ENCODE results near the gene ZNF394.
"Not testable (repeated sequence)": the region's sequence is repeated elsewhere in the genome, so short reads cannot be mapped to it uniquely, and the experiment has no call there.

ZNF394 gene

DNA sequence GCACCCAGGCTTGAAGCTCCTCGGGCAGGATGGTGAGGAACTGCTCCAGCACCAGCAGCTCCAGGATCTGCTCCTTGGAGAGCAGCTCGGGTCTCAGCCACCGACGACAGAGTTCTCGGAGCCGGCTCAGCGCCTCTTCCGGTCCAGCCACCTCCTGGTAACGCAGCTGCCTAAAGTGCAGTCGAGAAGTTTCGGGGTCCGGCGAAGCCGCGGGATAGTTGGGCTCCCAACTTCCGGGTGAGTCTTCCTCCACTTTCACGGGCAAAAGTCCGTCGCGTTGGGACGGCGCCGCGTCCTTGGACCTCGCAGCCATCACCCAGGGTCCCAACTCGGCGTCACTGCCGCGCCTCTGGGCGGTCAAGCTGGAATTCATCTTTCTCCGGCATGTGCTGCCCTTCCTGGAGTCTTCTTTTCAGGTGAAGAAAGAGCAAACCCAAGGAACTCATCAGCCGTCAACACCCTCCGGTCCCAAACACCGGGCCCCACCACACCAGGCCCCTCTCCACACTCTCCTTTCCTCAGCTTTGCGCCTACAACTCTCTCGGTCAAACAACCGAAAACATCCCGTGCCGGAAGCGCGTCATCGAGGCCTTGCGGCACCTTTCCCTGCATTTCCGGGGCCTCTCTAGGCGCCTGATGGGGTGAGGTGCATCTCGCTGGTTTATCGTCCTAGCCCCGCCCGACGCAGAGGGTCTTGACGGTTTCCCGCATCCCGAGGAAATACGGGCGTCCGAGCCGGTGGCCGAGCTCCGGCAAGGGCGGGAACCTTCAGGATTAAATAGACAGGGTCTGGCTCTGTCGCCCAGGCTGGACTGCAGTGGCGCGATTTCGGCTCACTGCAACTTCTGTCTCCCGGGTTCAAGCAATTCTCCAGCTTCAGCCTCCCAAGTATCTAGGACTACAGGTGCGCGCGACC lies at the start of gene ZNF394:
Gene ZNF394, minus strand, starts transcription at position 561 of the 916 bp plus-strand sequence. Its CDS starts 188 bp downstream, at position 373.
- peaks cover 33 to 34% of the 10 kb centered on the region in 2 experiments for H3K4me1 ChIP-seq (ENCODE audit: control insufficient read depth in 1 of 2, insufficient read depth in 1 of 2, low read depth in 1 of 2, low read length in 1 of 2)
- H3K27me3 ChIP-seq, result no peaks in the 10 kb centered on the region
- no peaks in the 10 kb centered on the region for H3K9me3 ChIP-seq
- TF ChIP-seq, protein P1, sequence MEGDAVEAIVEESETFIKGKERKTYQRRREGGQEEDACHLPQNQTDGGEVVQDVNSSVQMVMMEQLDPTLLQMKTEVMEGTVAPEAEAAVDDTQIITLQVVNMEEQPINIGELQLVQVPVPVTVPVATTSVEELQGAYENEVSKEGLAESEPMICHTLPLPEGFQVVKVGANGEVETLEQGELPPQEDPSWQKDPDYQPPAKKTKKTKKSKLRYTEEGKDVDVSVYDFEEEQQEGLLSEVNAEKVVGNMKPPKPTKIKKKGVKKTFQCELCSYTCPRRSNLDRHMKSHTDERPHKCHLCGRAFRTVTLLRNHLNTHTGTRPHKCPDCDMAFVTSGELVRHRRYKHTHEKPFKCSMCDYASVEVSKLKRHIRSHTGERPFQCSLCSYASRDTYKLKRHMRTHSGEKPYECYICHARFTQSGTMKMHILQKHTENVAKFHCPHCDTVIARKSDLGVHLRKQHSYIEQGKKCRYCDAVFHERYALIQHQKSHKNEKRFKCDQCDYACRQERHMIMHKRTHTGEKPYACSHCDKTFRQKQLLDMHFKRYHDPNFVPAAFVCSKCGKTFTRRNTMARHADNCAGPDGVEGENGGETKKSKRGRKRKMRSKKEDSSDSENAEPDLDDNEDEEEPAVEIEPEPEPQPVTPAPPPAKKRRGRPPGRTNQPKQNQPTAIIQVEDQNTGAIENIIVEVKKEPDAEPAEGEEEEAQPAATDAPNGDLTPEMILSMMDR (IDR thresholded peaks at IDR 0.05), result peak; percentile 34
- H3K36me3 ChIP-seq, result peaks cover 37% of the 10 kb centered on the region
- peak within 1 kb of the TSS; percentile 92 for H3K27ac ChIP-seq
- peak within 1 kb of the TSS; percentile 76 to 95 for H3K4me3 ChIP-seq (ENCODE audit: low read depth in 1 of 2, low read length in 1 of 2)

DNA sequence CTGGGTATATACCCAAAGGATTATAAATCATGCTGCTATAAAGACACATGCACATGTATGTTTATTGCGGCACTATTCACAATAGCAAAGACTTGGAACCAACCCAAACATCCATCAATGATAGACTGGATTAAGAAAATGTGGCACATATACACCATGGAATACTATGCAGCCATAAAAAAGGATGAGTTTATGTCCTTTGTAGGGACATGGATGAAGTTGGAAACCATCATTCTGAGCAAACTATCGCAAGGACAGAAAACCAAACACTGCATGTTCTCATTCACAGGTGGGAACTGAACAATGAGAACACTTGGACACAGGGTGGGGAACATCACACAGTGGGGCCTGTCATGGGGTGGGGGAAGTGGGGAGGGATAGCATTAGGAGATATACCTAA lies 49.5 kb upstream of the ZNF394 start:
- peaks cover 15% of the 10 kb centered on the region for H3K36me3 ChIP-seq
- H3K27ac ChIP-seq; H3K4me3 ChIP-seq (ENCODE audit: low read depth in 1 of 2, low read length in 1 of 2); H3K9me3 ChIP-seq; H3K27me3 ChIP-seq: not testable (repeated sequence)
- H3K4me1 ChIP-seq (ENCODE audit: control insufficient read depth in 1 of 2, insufficient read depth in 1 of 2, low read depth in 1 of 2, low read length in 1 of 2), result peaks cover 11 to 12% of the 10 kb centered on the region in 2 experiments

DNA sequence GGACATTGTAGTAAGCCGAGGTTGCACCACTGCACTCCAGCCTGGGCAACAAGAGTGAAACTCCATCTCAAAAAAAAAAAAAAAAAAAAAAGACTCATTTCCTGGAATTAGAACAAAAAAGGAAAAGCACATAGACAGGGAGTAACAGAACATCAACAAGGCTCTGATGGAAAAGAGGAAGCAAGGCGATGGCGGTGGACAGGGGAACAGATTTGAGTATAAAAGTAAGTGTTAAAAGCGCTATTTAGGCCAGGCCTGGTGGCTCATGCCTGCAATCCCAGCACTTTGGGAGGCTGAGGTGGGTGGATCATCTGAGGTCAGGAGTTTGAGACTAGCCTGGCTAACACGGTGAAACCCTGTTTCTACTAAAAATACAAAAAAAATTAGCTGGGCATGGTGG lies 45.2 kb upstream of the ZNF394 start:
- H3K27ac ChIP-seq; H3K4me3 ChIP-seq (ENCODE audit: low read depth in 1 of 2, low read length in 1 of 2); H3K27me3 ChIP-seq; H3K4me1 ChIP-seq (ENCODE audit: control insufficient read depth in 1 of 2, insufficient read depth in 1 of 2, low read depth in 1 of 2, low read length in 1 of 2); H3K9me3 ChIP-seq: not testable (repeated sequence)
- H3K36me3 ChIP-seq, result peaks cover 11% of the 10 kb centered on the region

DNA sequence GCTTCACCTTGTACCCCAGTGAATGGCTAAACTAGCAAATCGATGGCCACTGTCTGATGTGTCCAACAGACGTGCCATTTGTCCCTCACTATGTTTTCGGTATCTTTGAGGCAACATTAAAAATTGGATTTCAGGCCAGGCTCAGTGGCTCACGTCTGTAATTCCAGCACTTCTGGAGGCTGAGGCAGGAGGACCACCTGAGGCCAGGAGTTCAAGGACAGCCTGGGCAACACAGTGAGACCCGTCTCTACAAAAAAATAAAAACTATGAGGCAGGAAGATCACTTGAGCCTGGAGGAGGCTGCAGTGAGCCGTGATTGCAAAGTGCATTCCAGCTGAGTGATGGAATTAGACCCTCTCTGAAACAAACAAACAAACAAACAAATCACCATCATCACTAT lies 43.8 kb upstream of the ZNF394 start:
- no peaks in the 10 kb centered on the region for H3K27me3 ChIP-seq
- TF ChIP-seq, protein P1 (IDR thresholded peaks at IDR 0.05), result no peak
- H3K36me3 ChIP-seq, result peaks cover 11% of the 10 kb centered on the region
- H3K9me3 ChIP-seq, result peaks cover 5% of the 10 kb centered on the region
- no peaks in the 10 kb centered on the region for H3K4me1 ChIP-seq (ENCODE audit: control insufficient read depth in 1 of 2, insufficient read depth in 1 of 2, low read depth in 1 of 2, low read length in 1 of 2)
- H3K4me3 ChIP-seq (ENCODE audit: low read depth in 1 of 2, low read length in 1 of 2), result no peak overlapping the region
- H3K27ac ChIP-seq, result no peak overlapping the region

DNA sequence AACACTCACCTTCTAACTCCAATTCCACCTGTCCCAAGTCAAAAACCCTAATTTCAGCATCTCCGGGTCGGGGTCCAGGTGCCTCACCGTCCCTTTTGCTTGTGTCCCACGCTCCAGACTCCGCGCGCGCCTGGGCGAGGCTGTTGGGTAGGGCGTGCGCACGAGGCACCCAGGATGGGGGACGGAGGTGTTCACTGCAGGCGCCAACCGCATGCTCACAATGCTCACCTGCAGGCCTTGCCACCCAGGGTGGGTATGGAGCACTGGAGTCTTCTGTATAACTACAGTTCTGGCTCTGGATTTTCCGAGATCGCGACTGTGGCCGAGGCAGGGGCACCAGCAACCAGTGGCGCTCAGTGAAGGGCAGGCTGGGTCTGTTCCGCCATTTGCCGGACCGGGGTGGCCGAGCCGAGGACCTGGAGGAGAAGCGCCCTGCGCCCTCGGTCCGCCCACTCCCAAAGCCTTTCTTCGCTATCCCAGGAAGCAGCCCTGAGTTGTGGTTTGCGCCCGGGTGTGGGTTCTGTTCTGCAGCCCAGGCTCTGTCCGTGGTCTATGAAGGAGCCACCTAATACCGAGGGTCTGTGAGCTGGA lies 43.1 kb upstream of the ZNF394 start:
- TF ChIP-seq, protein P1 (IDR thresholded peaks at IDR 0.05), result no peak
- no peaks in the 10 kb centered on the region for H3K4me1 ChIP-seq (ENCODE audit: control insufficient read depth in 1 of 2, insufficient read depth in 1 of 2, low read depth in 1 of 2, low read length in 1 of 2)
- no peaks in the 10 kb centered on the region for H3K27me3 ChIP-seq
- no peak overlapping the region for H3K4me3 ChIP-seq (ENCODE audit: low read depth in 1 of 2, low read length in 1 of 2)
- no peak overlapping the region for H3K27ac ChIP-seq
- H3K36me3 ChIP-seq, result peaks cover 9% of the 10 kb centered on the region
- peaks cover 5% of the 10 kb centered on the region for H3K9me3 ChIP-seq

DNA sequence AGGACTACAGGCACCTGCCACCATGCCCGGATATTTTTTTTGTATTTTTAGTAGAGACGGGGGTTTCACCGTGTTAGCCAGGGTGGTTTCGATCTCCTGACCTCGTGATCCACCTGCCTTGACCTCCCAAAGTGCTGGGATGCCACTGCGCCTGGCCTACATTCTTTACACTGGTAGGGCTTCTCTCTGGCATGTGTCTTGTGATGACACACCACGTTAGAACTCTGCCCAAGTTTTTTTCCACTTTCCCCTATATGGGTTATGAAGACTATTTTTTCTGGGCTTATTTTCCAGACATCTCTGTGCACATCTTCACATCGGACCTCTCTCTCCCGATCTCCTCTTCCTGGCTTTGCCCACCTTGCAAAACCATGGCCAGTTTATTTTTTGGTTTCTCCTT lies 41.1 kb upstream of the ZNF394 start:
- TF ChIP-seq, protein P1 (IDR thresholded peaks at IDR 0.05), result no peak
- H3K27ac ChIP-seq, result no peak overlapping the region
- H3K36me3 ChIP-seq, result no peaks in the 10 kb centered on the region
- peaks cover 5% of the 10 kb centered on the region for H3K9me3 ChIP-seq
- H3K4me3 ChIP-seq (ENCODE audit: low read depth in 1 of 2, low read length in 1 of 2), result no peak overlapping the region
- no peaks in the 10 kb centered on the region for H3K4me1 ChIP-seq (ENCODE audit: control insufficient read depth in 1 of 2, insufficient read depth in 1 of 2, low read depth in 1 of 2, low read length in 1 of 2)
- H3K27me3 ChIP-seq, result no peaks in the 10 kb centered on the region
